GM12873 (cell line): ENCODE data around the gene LRRC8B.

Experiments
- CTCF ChIP-seq: IDR thresholded peaks from 2 replicates; pipeline ENCODE4 v1.5.1; 2012; ENCODE audit warnings: low read depth, mild to moderate bottlenecking, moderate library complexity, low read length, control low read depth; ENCODE audit not compliant: insufficient read depth; ENCODE audit errors: missing control alignments

LRRC8B gene

GRCh38 chr1:89607586-89608318 lies 83.1 kb downstream of the LRRC8B start:
- TF ChIP-seq CTCF: no peak

GRCh38 chr1:89608319-89608983 lies 83.8 kb downstream of the LRRC8B start:
- TF ChIP-seq CTCF: no peak

- no peak for TF ChIP-seq CTCF
Observed at GRCh38 chr1:89608984-89609725, 84.5 kb downstream of the LRRC8B start.

- TF ChIP-seq CTCF: no peak
Observed at GRCh38 chr1:89609781-89610456, 85.3 kb downstream of the LRRC8B start.

GRCh38 chr1:89610457-89611011 lies 85.9 kb downstream of the LRRC8B start:
- no peak for TF ChIP-seq CTCF

GRCh38 chr1:89611721-89612120 lies 87.1 kb downstream of the LRRC8B start:
- TF ChIP-seq CTCF: no peak
